Neural cell (in vitro differentiated cells): Measurements from ENCODE around the gene SAP130. TPM values are rescaled to one million over a fixed set of nuclear protein-coding genes. Genes with fewer than 3 reads are reported as not detected.

Experiments
- H2AFZ ChIP-seq: fragments of 200-600, 300-800 bp; sonication (generic), shearing (Covaris generic); 2 replicates; pipeline ENCODE4 v1.6.0; 2014; ENCODE audit warnings: low read depth, mild to moderate bottlenecking, antibody characterized with exemption, low read length, moderate library complexity
- H3F3A ChIP-seq: fragments of 200-600 bp; shearing (Covaris generic); 2 replicates; pipeline ENCODE4 v1.6.1; 2016; ENCODE audit warnings: mild to moderate bottlenecking, moderate library complexity, mixed read lengths, antibody characterized with exemption, low read length; ENCODE audit not compliant: insufficient read depth, poor library complexity, severe bottlenecking
- H3K27ac ChIP-seq: fragments of 200-600, 300-800 bp; sonication (generic), shearing (Covaris generic); 2 replicates; pipeline ENCODE4 v1.5.1; 2014; ENCODE audit warnings: mild to moderate bottlenecking, low read length, moderate library complexity
- H3K27me3 ChIP-seq: fragments of 300-800, 200-600 bp; sonication (generic), shearing (Covaris generic); 2 replicates; pipeline ENCODE4 v1.6.0; 2014; ENCODE audit warnings: mild to moderate bottlenecking, low read depth, low read length, moderate library complexity; ENCODE audit not compliant: insufficient read depth
- H3K36me3 ChIP-seq: fragments of 300-800, 200-600 bp; sonication (generic), shearing (Covaris generic); 2 replicates; pipeline ENCODE4 v1.5.1; 2014; ENCODE audit warnings: mild to moderate bottlenecking, antibody characterized with exemption, low read length, moderate library complexity; ENCODE audit not compliant: insufficient read depth
- H3K4me2 ChIP-seq: fragments of 300-800, 200-600 bp; sonication (generic), shearing (Covaris generic); 2 replicates; pipeline ENCODE4 v1.6.0; 2014; ENCODE audit warnings: mild to moderate bottlenecking, low read length
- H3K4me3 ChIP-seq: fragments of 300-800, 200-600 bp; sonication (generic), shearing (Covaris generic); 2 replicates; pipeline ENCODE4 v1.5.1; 2014; ENCODE audit warnings: mild to moderate bottlenecking, low read length, moderate library complexity
- H3K79me2 ChIP-seq: fragments of 200-600 bp; shearing (Covaris generic); replicated peaks from 2 replicates; pipeline ENCODE4 v1.6.0; 2014; ENCODE audit warnings: mild to moderate bottlenecking, low read length, moderate library complexity; ENCODE audit not compliant: insufficient read depth
- H3K9ac ChIP-seq: fragments of 300-800, 200-600 bp; sonication (generic), shearing (Covaris generic); 2 replicates; pipeline ENCODE4 v1.6.1; 2016; ENCODE audit warnings: mild to moderate bottlenecking, low read length, mixed read lengths
- H3K9me2 ChIP-seq: fragments of 200-600 bp; shearing (Covaris generic); 2 replicates; pipeline ENCODE4 v1.6.1; 2016; ENCODE audit warnings: mild to moderate bottlenecking, low read length, mixed read lengths; ENCODE audit not compliant: insufficient read depth
- H3K9me3 ChIP-seq: fragments of 200-600, 300-800 bp; sonication (generic), shearing (Covaris generic); 2 replicates; pipeline ENCODE4 v1.6.1; 2016; ENCODE audit warnings: mild to moderate bottlenecking, mixed run types, low read length, moderate library complexity, mixed read lengths
- H4K20me1 ChIP-seq: fragments of 200-600 bp; shearing (Covaris generic); 2 replicates; pipeline ENCODE4 v1.6.1; 2016; ENCODE audit warnings: mild to moderate bottlenecking, mixed run types; ENCODE audit not compliant: insufficient read depth
- EP300 ChIP-seq: fragments of 450-650 bp; conservative IDR thresholded peaks from 2 replicates; pipeline ENCODE4 v1.6.1; 2014; ENCODE audit warnings: antibody characterized with exemption, mild to moderate bottlenecking, moderate library complexity; ENCODE audit not compliant: poor library complexity, severe bottlenecking
- EZH2 ChIP-seq: fragments of 200-600, 300-800 bp; shearing (Covaris generic), sonication (generic); IDR thresholded peaks from 2 replicates; pipeline ENCODE4 v1.6.1; 2014; ENCODE audit warnings: antibody characterized with exemption, low read length, borderline replicate concordance, mild to moderate bottlenecking; ENCODE audit not compliant: insufficient read depth, poor library complexity, severe bottlenecking
- MXI1 ChIP-seq: fragments of 450-650 bp; conservative IDR thresholded peaks from 2 replicates; pipeline ENCODE4 v1.6.1; 2014; ENCODE audit warnings: antibody characterized with exemption, mild to moderate bottlenecking; ENCODE audit not compliant: poor library complexity, severe bottlenecking
- POLR2AphosphoS5 ChIP-seq: IDR thresholded peaks from 2 replicates; pipeline ENCODE4 v1.6.1; 2012
- RAD21 ChIP-seq: fragments of 450-650 bp; conservative IDR thresholded peaks from 2 replicates; pipeline ENCODE4 v1.6.1; 2014; ENCODE audit warnings: antibody characterized with exemption, mild to moderate bottlenecking, moderate library complexity
- SMC3 ChIP-seq: fragments of 450-650 bp; conservative IDR thresholded peaks from 2 replicates; pipeline ENCODE4 v1.6.1; 2014; ENCODE audit warnings: antibody characterized with exemption, mild to moderate bottlenecking, moderate library complexity; ENCODE audit not compliant: poor library complexity
- TAF1 ChIP-seq: IDR thresholded peaks from 2 replicates; pipeline ENCODE4 v1.6.1; 2012; ENCODE audit warnings: low read depth
- polyA plus RNA-seq: library from polyadenylated mRNA; depleted of rRNA; stranded (reverse); fragments of >200 nt; gene quantifications from 2 replicates; pipeline ENCODE4 v1.2.3, GENCODE V29; 2014
- TF ChIP-seq, protein P1 (sequence below): fragments of 450-650 bp; IDR thresholded peaks from 2 replicates; pipeline ENCODE4 v1.5.1; 2014; ENCODE audit warnings: antibody characterized with exemption, mild to moderate bottlenecking, moderate library complexity; ENCODE audit not compliant: poor library complexity, severe bottlenecking
- TF ChIP-seq, protein P2 (sequence below): IDR thresholded peaks from 2 replicates; pipeline ENCODE4 v1.6.1; 2012; ENCODE audit warnings: borderline replicate concordance

Gene SAP130
- polyA plus RNA-seq, 1 donor from 2014 or later, result 5.6 TPM

DNA sequence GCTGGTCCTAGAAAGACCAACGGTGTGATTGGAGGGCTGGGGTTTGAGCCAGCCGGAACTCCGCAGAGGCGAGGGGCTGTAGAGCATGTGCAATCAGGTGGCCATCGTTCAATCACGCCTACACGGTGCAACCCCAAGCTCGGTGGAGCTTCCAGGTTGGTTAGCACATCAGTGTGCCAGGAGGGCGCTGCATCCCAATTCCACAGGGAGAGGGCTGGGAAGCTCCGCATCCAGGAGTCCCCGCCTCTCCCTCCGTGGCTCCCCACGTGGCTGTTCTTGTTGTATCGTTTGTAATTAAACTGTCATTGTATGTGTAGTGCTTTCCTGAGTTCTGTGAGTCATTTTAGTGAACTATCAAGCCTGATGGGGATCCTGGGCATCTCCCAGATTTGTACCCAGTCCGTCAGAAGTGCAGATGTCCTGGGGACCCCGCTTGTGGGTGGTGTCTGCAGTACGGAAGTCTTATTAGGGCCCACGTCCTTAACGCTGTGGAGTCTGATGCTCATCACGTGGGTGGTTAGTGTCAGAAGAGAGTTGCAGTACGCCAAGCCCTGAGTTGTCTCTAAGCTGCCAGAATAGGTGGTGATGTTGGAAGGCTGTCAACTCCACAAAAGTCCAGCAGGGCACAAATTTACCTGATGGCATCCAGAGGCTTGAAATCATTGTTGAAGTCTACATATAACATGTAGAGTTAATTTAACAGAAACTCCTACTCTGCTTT, 121.5 kb downstream of the SAP130 start:
- Histone ChIP-seq H2AFZ (no peak overlapping the region), H3K9me2 (no peaks in the 10 kb centered on the region), H3K36me3 (no peaks in the 10 kb centered on the region), H3K4me3 (no peak overlapping the region), H3K27ac (no peak overlapping the region), H3K79me2 (no peaks in the 10 kb centered on the region), H3K9me3 (no peaks in the 10 kb centered on the region), H3F3A (no peaks in the 10 kb centered on the region), H4K20me1 (no peaks in the 10 kb centered on the region), H3K9ac (no peak overlapping the region), H3K27me3 (no peaks in the 10 kb centered on the region), H3K4me2 (no peak overlapping the region)
- TF ChIP-seq RAD21 (no peak), SMC3 (no peak), POLR2AphosphoS5 (no peak), EZH2 (no peak), TAF1 (no peak), EP300 (no peak), MXI1 (no peak)
- TF ChIP-seq, protein P1, sequence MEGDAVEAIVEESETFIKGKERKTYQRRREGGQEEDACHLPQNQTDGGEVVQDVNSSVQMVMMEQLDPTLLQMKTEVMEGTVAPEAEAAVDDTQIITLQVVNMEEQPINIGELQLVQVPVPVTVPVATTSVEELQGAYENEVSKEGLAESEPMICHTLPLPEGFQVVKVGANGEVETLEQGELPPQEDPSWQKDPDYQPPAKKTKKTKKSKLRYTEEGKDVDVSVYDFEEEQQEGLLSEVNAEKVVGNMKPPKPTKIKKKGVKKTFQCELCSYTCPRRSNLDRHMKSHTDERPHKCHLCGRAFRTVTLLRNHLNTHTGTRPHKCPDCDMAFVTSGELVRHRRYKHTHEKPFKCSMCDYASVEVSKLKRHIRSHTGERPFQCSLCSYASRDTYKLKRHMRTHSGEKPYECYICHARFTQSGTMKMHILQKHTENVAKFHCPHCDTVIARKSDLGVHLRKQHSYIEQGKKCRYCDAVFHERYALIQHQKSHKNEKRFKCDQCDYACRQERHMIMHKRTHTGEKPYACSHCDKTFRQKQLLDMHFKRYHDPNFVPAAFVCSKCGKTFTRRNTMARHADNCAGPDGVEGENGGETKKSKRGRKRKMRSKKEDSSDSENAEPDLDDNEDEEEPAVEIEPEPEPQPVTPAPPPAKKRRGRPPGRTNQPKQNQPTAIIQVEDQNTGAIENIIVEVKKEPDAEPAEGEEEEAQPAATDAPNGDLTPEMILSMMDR, result no peak
- TF ChIP-seq, protein P2, sequence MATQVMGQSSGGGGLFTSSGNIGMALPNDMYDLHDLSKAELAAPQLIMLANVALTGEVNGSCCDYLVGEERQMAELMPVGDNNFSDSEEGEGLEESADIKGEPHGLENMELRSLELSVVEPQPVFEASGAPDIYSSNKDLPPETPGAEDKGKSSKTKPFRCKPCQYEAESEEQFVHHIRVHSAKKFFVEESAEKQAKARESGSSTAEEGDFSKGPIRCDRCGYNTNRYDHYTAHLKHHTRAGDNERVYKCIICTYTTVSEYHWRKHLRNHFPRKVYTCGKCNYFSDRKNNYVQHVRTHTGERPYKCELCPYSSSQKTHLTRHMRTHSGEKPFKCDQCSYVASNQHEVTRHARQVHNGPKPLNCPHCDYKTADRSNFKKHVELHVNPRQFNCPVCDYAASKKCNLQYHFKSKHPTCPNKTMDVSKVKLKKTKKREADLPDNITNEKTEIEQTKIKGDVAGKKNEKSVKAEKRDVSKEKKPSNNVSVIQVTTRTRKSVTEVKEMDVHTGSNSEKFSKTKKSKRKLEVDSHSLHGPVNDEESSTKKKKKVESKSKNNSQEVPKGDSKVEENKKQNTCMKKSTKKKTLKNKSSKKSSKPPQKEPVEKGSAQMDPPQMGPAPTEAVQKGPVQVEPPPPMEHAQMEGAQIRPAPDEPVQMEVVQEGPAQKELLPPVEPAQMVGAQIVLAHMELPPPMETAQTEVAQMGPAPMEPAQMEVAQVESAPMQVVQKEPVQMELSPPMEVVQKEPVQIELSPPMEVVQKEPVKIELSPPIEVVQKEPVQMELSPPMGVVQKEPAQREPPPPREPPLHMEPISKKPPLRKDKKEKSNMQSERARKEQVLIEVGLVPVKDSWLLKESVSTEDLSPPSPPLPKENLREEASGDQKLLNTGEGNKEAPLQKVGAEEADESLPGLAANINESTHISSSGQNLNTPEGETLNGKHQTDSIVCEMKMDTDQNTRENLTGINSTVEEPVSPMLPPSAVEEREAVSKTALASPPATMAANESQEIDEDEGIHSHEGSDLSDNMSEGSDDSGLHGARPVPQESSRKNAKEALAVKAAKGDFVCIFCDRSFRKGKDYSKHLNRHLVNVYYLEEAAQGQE, result no peak

DNA sequence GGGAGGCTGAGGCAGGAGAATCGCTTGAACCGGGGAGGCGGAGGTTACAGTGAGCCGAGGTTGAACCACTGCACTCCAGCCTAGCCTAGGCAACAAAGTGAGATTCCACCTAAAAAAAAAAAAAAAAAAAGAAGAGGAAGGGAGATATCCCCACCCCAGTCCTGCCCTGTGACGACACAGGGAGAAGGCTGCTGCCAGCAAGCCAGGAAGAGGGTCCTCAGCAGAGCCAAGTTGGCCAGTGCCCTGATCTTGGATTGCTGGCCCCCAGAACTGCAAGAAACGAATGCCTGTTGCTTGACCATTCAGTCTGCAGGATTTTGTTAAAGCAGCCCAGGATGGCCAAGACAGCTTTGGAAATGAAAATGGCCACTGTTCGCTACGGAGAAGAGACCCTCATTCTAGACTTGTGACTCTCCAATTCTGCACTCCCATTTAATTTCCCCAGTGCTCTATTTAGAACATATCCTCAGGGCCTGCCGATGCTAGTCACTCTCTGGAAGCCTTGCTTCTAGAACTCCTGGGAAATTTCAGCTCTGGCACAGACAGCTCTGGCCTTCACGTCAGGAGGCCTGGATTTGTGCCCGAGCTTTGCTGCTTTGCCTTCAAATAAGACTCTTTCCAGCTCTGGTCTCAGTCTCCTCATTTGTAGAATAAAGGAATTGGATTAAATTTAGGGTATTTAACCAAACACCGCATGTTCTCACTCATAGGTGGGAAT, 126.4 kb downstream of the SAP130 start:
- H3K9me2 ChIP-seq, result no peaks in the 10 kb centered on the region
- H3K79me2 ChIP-seq, result no peaks in the 10 kb centered on the region
- no peaks in the 10 kb centered on the region for H3F3A ChIP-seq
- H3K9me3 ChIP-seq, result no peaks in the 10 kb centered on the region
- H3K27me3 ChIP-seq, result no peaks in the 10 kb centered on the region
- H2AFZ ChIP-seq, result no peak overlapping the region
- no peak overlapping the region for H3K9ac ChIP-seq
- no peaks in the 10 kb centered on the region for H4K20me1 ChIP-seq
- no peaks in the 10 kb centered on the region for H3K36me3 ChIP-seq
- TF ChIP-seq EZH2 (no peak), SMC3 (no peak), MXI1 (no peak), EP300 (no peak), TAF1 (no peak), POLR2AphosphoS5 (no peak), RAD21 (no peak)
- TF ChIP-seq, protein P1, result no peak
- TF ChIP-seq, protein P2, result no peak
- no peak overlapping the region for H3K4me3 ChIP-seq
- H3K27ac ChIP-seq, result no peak overlapping the region
- H3K4me2 ChIP-seq, result no peak overlapping the region
